Body of pancreas (tissue), 4 donors: ENCODE measurements around the gene DACH1.

Experiments
- CTCF ChIP-seq, 7 experiments: fragments of 450-650 bp in 4 of 7; fragments of 200-600 bp in 3 of 7; sonication (generic) in 3 of 7; IDR thresholded peaks; one replicate each; pipeline ENCODE4 v1.5.1; 2016 to 2019; ENCODE audit warnings: antibody characterized with exemption in 7 of 7
- POLR2A ChIP-seq, 3 donors: fragments of 450-650 bp; IDR thresholded peaks; one replicate each; pipeline ENCODE4 v1.6.1; 2016; ENCODE audit warnings: antibody characterized with exemption in 3 of 3, mild to moderate bottlenecking in 2 of 3

- no peak for TF ChIP-seq CTCF (IDR thresholded peaks at IDR 0.05)
- TF ChIP-seq POLR2A (IDR thresholded peaks at IDR 0.05), result no peak
These were observed 344.0 kb downstream of the DACH1 start for GRCh38 chr13:71522941-71523526.
